Right renal cortex interstitium (tissue), 3 donors: ENCODE measurements around the gene TRIM62. TPM values are rescaled to one million over a fixed set of nuclear protein-coding genes. Genes with fewer than 3 reads are reported as not detected.
A peak's percentile ranks its signal among the peaks of the same experiment; 100 is the strongest.
"Not testable (repeated sequence)": the region's sequence is repeated elsewhere in the genome, so short reads cannot be mapped to it uniquely, and the experiment has no call there.

Experiments
- DNase-seq, 3 donors: peaks; one replicate each; pipeline ENCODE4 v3.0.0-alpha.2; 2013; ENCODE audit warnings: low read depth in 3 of 3, low spot score in 2 of 3
- polyA plus RNA-seq, 3 donors: library from polyadenylated mRNA; unstranded; fragments of 120-200 nt; gene quantifications; one replicate each; pipeline ENCODE4 v1.2.1, GENCODE V29; 2013; ENCODE audit not compliant: insufficient read length in 3 of 3

The TRIM62 gene
- polyA plus RNA-seq, 3 donors: 6.2 to 6.7 (median 6.4) TPM

DNA sequence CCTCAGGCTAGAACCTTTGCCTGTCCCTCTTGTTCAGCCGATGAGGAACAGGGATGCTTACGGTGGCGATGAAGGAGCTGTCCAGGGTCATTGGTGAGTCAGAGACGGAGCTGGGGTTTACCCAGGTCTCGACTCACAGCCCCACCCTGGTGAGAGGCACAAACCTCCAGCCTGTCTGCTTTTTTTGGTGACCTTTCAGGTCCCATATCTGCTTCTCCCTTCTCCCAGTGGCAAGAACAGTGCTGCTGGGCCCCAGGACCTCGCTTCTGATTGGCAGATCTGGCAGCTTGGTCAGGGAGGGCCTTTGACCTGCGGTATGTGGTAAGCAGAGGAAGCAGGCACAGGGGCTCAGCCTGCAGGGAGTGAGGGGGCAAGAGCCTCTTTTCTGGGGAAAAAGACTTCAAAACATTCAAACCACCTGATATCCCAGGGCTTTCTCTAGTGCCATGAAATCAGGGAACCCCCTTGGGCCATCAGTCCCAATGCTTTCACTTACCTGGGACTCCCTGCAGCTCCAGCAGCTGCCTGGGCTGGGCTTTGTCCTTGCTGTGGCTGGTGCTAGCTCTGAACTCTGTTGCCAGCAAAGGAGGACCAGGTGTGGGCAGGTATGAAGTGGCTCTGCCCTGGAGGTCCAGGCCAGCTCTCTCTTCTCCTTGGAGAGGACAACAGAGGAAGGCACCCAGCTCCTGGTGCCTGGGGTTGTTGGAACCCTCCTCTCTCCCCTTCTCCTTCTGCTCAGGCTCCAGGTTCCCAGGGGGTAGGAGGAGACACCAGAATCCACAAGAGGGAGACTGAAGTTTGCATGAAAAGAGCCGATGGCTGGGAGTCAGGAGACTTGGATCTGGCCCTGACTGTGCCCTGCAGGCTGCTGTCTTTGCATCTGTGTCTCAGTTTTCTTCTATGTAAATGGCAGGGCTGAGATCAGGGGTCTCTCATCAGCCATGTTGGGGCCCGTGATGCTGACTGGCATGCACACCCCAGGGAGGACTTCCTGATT is 41.4 kb downstream of the TRIM62 start:
- no peak for DNase-seq

GRCh38 chr1:33137800-33138199 is 44.0 kb downstream of the TRIM62 start:
- DNase-seq: no peak

DNA sequence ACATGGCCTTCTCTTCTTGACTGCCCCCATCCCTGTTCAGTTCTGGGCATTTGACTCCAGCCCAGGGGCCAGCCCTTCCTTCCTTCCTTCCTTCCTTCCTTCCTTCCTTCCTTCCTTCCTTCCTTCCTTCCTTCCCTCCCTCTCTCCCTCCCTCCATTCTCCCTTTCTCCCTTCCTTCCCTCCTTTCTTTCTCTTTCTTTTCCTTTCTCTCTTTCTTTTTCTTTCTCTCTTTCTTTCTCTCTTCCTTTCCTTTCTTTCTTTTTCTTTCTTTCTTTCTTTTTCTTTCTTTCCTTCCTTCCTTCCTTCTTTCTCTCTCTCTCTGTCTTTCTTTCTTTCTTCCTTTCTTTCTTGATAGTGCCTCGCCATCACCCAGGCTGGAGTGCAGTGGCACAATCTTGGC is 45.8 kb downstream of the TRIM62 start:
- DNase-seq: not testable (repeated sequence)

DNA sequence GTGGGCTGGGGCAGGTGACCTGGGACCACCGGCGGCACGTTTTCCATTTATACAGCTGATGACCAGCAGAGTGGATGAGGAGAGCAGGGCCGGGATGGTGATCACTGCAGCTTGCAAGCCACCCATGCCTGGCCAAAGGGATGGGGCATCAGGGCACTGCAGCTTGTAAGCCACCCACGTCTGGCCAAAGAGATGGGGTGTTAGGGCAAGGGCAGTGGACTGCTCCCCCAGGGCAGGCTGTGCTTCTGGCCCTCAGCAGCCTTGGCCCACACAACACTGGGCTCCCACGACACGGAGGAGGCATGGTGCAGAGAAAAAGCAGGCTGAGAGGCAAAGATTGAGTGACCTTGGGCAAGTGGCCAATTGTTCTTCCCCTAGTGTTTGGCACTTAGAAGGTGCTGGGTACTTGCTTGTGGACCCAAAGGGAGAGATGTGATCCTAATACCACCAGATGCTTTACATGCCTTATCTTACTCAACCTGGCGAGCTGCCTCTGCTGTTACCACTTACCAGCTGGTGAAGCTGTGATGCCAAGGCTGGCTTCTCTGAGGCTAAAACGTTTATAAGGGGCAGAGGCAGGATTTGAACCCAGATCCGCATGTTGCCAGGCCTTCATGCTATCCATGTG is 48.3 kb downstream of the TRIM62 start:
- no peak for DNase-seq

GRCh38 chr1:33132549-33132948 is 49.3 kb downstream of the TRIM62 start:
- no peak for DNase-seq

- DNase-seq: no peak
Observed at GRCh38 chr1:33131191-33131590, 50.7 kb downstream of the TRIM62 start.

DNA sequence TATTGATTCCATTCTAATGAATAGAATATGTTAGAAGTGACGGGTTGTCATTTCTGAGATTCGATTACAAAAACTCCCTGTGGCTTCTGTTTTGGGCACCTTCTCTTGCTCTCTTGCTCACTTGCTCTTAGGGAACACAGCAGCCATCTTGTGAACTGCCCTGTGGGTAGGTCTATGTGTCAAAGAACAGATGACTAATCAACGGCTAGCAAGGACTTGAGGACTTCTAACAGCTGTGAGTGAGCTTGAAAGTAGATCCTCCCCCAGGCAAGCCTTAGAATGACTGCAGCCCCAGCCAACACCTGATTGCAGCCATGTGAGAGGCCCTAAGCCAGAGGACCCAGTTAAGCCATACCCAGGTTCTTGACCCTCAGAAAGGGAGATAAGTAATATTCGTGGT is 51.5 kb downstream of the TRIM62 start:
- no peak for DNase-seq

DNA sequence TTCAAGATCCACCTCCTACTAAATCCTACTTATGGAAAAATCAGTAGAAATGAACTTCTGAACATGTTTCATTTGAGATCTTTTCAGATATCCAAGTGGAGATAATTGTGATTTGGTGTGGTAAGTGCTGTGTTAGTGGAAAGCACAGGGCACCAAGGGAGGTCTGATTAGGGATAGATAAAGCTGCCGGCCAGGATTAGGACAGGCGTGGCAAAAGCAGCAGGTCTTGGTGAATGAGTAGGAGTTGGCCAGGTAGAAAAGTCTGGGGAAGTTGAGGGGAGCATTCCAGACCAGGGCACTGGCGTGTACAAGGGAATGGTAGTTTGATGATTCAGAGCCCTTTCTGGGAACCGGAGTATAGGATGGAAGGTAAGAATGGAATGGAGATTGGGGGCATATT is 53.1 kb downstream of the TRIM62 start:
- DNase-seq: no peak

GRCh38 chr1:33127001-33127823 is 54.6 kb downstream of the TRIM62 start:
- DNase-seq: peak; percentile 99

DNA sequence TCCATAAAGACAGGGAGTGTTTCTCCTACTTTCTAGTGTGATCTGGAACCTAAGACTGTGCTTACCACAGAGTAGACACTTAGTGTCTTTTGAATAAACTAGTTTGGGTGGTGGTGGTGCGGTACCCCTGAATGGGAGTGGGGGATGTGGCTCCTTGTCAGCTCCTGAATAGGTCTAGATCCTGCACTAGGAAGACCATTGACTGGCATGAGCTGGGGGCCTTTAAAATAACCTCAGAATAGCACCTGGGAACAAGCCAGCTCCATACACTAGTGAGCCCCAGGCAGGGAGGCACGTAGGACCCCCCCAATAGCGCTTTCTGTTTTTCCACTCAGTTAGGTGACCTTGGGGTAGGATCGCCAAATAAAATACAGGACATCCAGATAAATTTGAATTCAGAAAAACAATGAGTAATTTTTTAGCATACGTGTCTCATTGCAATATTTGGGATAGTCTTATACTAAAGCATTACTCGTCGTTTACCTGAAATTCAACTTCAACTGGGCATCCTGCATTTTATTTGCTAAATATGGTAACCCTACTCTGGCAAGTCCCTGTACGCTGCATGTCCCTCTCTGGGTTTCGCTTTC is 55.3 kb downstream of the TRIM62 start:
- DNase-seq: no peak

GRCh38 chr1:33124647-33125046 is 57.2 kb downstream of the TRIM62 start:
- DNase-seq: not testable (repeated sequence)

DNA sequence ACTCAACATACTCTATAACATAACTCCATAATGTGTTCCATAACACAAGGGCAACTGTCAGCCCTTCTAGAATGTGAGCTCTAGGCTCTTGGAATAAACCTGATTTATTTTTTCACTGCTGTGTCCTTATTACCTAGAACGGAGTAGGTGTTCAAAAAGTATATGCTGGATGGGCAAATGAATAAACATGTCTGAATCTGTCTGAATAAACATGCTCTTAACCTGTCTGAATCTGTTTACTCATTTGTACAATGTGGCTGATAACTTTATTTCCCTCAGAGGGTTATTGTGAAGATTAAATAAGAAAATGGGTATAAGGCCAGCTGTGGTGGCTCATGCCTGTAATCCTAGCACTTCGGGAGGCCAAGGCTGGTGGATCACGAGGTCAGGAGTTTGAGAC is 58.6 kb downstream of the TRIM62 start:
- no peak for DNase-seq

- DNase-seq: no peak
Observed at GRCh38 chr1:33122483-33123178, 59.2 kb downstream of the TRIM62 start.

DNA sequence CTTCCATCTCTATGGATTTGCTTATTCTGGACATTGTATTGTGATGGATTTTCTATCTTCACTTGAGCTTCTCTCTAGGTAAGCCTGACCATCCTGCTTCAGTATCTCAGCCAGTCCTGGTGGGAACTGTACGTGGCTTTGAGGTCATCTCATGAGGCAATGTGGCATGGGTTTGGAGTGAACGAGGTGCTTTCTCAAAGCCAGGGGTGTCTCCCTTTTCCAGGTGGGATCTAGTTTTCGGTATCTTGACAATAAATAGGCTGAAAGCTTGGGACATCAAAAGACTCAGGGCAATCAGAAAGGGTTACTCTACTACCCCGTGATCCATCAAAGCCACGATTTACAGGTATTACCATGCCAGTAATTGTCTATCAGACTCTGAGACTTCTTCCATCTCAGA is 60.1 kb downstream of the TRIM62 start:
- DNase-seq: no peak

GRCh38 chr1:33120436-33121231 is 61.2 kb downstream of the TRIM62 start:
- no peak for DNase-seq

DNA sequence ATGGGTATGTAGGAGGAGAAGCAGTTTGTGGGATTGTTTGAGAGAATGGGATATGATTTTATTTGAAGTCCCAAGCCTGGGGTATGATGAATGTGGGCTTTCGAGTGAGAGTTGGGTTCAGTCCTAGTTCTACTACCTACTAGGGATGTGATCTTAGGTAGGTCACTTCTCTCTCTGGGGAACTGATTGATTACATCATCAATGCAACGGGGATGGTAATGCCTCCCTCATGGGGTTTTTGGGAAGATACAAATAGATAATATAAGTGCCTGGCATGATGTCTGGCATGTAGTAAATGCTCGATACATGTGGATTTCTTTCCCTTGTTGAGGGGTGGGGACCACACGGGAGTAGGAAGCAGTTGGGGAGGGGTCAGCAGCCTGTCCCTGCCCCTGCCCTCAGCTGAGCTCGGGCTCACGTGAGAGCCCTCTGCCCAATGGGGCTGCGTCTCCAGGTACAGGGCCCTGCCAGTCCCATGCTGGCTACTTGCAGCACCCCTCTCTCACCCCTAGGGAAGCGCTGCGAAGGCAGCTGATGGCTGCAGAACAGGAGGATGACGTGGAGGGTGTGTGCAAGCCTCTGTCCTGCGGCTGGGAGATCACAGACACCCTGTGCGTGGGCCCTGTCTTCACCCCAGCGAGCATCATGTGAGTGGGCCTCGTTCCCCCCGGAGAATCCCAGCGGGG is 62.2 kb downstream of the TRIM62 start:
- DNase-seq: no peak

DNA sequence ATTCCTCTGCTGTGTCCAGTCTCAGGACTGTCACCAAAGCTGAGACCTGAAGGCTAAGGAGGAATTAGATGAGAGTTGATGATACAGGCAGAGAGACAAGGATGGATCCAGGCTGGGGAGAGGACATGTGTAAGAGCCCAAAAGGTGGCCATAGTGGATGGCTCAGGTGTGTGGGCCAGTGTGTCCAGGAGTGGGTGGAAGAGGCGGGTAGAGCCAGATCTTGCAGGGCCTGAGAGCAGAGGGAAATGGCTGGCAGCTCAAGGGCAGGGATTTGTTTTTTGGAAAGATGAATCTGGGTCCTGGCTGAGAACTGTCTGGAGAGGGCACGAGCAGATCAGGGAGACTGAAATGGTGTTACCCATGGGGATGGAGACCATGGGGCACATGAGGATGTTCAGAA is 62.8 kb downstream of the TRIM62 start:
- no peak for DNase-seq

DNA sequence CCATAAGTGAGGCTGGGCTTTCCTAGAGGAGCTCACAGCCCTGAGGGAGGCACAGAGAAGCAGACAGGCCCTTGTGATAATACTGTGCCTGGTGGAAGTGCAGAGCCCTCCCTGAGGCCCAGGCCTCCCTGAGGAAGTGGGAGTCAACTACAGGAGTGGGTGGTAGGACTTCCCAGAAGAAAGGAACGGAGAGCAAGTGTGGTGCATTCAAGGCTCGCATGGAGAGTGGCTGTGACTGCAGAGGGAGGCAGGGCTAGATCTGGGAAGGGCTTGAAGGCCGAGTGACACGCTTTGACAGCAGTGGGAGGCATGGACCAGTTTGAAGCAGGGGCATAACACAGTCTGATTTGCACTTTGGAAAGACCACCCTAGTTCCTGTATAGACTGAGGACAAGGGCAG is 63.6 kb downstream of the TRIM62 start:
- no peak for DNase-seq
